ENCODE data around the gene HYKK.
"Not testable (repeated sequence)": the region's sequence is repeated elsewhere in the genome, so short reads cannot be mapped to it uniquely, and the experiment has no call there.

Gene HYKK

DNA sequence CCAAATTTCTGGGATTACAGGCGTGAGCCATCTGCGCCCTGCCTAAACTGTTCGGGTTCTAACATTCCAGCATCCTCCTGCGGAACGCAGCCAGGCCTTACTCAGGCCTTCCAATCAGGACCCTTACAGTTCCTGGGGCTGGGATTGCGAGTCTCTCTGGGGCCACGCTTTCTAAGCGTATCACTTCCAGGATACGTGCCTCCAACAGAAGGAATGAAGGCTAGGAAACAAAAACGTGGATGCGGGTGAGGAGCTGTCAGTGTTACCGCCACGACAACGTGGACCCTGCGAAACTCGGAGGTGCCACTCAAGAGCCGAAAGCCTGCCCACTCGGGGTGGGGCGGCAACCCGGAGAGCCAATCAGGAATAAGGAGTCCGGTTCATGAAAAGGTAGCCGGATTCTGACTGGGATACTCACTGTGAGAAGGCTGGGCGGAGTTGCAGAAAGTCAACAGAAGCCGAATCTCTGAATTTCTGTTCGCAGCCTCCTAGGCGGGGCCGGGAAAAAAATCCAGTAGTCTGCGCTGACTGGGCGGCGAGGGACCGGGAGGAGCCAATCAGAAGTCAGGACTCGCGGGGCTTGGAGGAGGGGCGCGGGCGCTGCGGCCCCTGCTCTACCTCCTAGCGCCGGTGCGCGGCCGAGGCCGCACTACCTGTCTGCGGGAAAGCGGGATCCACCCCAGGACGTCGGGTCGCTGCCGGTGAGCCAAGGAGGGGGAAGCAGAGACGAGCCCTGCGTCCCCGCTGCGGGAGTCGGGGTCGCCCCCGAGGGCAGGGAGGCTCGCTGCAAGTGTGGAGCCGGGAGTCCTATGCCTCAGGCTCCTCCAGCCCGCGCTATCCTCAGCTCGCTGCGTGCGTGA is at the start of gene HYKK:
Gene HYKK (plus strand): TSS at position 607 of the 860 bp plus-strand sequence. CDS start 5,512 bp downstream, outside the sequence.
- in situ Hi-C loops (cut with MboI; ENCODE audit: low sequenced_read_pairs) = no loop called here

DNA sequence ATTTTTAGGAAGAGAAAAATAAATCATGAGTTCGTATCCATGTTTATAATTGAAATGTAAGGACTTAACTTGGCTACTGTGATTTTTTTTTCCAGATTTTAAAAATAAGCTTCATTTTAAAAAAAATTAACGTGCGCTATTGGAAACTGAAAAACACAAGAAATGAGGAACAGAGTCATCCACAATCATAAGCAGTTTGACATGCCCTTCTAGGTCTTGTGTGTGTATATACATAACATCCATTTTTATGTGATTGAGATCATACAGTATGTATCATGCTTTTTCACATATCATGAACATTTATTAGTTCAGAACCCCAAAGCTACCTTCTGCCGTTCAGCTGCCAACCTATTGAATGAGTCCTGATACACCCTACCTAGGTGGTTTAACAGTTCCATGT is 46.6 kb upstream of the HYKK start:
- in situ Hi-C loops (cut with MboI; ENCODE audit: low sequenced_read_pairs) = no loop called here

DNA sequence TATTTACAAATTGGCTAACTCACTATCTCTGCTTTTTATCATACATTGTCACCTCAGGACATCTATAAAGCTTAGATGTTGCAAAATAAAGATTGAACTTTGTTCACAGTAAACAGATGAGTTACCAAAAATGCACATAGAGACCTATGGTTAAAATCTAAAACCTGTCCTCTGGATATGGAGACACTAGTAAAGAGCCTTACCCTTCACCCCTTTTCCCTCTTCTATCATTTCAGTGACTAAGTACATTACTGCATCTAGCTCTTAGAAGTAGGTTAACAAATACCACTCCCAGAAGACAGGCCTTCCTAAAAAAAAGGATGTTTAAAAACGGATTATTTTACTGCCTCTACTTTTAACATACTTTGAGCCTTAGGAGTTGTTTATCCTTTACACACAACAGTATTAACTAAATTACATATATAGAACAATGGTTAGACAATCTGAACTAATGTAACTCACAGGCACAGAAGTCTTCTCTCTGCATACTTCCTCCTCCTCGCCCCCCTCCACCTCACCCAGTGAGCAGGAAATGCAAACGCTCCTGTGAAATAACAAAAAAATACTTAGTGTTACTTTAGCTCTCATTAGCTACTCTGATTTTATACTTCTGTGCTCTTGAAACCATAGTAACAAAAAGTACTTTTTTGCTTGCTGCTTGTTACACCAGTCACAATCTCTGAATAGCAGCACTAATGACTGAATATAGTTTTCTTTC is 46.0 kb upstream of the HYKK start:
- in situ Hi-C loops (cut with MboI; ENCODE audit: low sequenced_read_pairs) = no loop called here

GRCh38 chr15:78469031-78469430 is 38.3 kb upstream of the HYKK start:
- in situ Hi-C loops (cut with MboI; ENCODE audit: low sequenced_read_pairs) = no loop called here

GRCh38 chr15:78477295-78477694 is 30.1 kb upstream of the HYKK start:
- in situ Hi-C loops (cut with MboI; ENCODE audit: low sequenced_read_pairs) = no loop called here

GRCh38 chr15:78479650-78480049 is 27.7 kb upstream of the HYKK start:
- in situ Hi-C loops (cut with MboI; ENCODE audit: low sequenced_read_pairs) = loop anchor here (5.0 kb wide), 1 partner anchor 172 kb away; no protein-coding TSS in a partner anchor

DNA sequence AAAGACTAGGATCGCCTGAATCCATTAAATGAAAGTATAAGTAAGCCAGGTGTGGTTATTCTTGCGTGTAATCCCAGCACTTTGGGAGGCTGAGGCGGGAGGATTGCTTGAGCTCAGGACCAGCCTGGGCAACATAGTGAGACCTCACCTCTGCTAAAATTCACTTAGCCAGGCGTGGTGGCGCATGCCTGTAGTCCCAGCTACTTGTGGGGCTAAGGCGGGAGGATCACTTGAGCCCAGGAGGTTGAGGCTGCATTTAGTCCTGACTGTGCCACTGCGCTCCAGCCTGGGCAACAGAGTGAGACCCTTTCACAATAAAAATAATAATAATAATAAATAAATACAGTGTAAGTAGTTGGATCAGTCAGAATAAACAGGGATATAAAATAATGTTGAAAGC is 25.5 kb upstream of the HYKK start:
- in situ Hi-C loops (cut with MboI; ENCODE audit: low sequenced_read_pairs) = loop anchor here (5.0 kb wide), 1 partner anchor 175 kb away; no protein-coding TSS in a partner anchor

- in situ Hi-C loops (cut with MboI; ENCODE audit: low sequenced_read_pairs) = no loop called here
These were observed 14.5 kb upstream of the HYKK start for GRCh38 chr15:78492872-78493271.

GRCh38 chr15:78501857-78502256 is 5.5 kb upstream of the HYKK start:
- in situ Hi-C loops (cut with MboI; ENCODE audit: low sequenced_read_pairs) = no loop called here

GRCh38 chr15:78502641-78503040 is 4.7 kb upstream of the HYKK start:
- in situ Hi-C loops (cut with MboI; ENCODE audit: low sequenced_read_pairs) = no loop called here

GRCh38 chr15:78507831-78508160 is 419 bp downstream of the HYKK start:
- in situ Hi-C loops (cut with MboI; ENCODE audit: low sequenced_read_pairs) = no loop called here

DNA sequence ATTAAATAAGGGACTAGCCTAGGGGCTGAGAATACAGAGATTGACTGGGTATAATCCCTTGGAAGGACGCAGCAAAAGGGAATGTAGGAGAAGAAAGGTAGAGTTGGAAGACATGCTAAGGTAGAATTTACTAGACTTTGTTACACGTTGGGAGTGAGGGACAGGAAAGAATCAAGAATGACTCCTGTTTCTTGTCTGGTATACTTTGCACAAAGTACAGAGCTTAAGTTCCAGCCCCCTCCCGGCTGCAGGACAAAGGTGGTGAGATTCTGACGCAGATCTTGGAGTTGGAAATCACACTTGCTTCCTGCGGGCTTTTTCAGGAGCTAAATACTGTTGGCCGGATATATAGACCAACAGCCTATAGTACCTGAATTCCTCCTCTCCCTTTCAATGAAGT is 895 bp downstream of the HYKK start:
- in situ Hi-C loops (cut with MboI; ENCODE audit: low sequenced_read_pairs) = no loop called here

DNA sequence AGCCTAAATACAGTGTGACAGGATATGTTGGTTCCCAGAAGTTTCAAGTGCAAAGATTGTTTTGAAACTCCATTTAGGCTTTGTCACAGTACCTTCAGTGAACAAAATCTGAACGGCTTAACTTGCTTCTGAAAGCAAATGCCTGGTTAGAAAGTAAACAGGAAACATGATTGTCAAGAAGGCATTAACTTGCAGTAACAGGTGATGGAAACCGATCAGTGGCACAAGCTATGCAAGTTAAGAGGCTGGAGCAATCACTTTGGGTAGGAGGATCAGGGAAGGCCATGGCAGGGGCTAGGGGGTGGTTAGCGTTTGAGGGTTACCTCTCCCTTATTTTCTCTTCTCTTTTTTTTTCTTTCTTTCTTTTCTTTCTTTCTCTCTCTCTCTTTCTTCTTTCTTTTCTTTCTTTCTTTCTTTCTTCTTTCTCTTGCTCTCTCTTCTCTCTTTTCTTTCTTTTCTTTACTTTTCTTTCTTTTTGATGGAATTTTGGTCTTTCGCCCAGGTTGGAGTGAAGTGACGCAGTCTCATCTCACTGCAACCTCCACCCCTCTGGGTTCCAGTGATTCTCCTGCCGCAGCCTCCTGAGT is 2.4 kb downstream of the HYKK start:
- in situ Hi-C loops (cut with MboI; ENCODE audit: low sequenced_read_pairs) = no loop called here

DNA sequence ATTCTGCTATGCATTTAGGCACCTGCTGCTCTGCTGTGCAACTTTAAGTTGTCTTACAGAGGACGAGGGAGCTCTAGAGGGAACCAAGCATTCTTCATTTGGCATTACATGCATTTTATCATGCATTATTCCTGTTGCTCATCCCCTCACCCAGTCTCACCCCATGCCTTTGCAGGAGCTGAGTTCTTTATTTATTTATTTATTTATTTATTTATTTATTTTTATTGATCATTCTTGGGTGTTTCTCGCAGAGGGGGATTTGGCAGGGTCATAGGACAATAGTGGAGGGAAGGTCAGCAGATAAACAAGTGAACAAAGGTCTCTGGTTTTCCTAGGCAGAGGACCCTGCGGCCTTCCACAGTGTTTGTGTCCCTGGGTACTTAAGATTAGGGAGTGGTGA is 12.7 kb downstream of the HYKK start:
- in situ Hi-C loops (cut with MboI; ENCODE audit: low sequenced_read_pairs) = not testable (repeated sequence)

DNA sequence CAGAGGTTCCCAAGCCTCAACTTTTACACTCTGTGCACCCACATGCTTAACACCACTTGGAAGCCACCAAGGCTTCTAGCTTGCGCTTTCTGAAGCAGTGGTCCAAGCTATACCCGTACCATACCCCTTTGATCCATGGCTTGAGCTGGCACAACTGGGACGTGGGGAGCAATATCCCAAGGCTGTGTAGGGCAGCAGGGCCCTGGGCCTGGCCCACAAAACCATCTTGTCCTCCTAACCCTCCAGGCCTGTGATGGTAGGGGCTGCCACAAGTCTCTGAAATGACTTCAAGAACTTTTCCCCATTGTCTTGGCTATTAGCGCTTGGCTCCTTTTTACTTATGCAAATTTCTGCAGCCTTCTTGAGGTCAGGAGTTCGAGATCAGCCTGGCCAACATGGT is 16.9 kb downstream of the HYKK start:
- in situ Hi-C loops (cut with MboI; ENCODE audit: low sequenced_read_pairs) = no loop called here

- in situ Hi-C loops (cut with MboI; ENCODE audit: low sequenced_read_pairs) = no loop called here
These were observed 19.9 kb downstream of the HYKK start for GRCh38 chr15:78527325-78527724.

- in situ Hi-C loops (cut with MboI; ENCODE audit: low sequenced_read_pairs) = no loop called here
These were observed 26.0 kb downstream of the HYKK start for GRCh38 chr15:78533331-78533730.

GRCh38 chr15:78536134-78536533 is 28.8 kb downstream of the HYKK start:
- in situ Hi-C loops (cut with MboI; ENCODE audit: low sequenced_read_pairs) = no loop called here

DNA sequence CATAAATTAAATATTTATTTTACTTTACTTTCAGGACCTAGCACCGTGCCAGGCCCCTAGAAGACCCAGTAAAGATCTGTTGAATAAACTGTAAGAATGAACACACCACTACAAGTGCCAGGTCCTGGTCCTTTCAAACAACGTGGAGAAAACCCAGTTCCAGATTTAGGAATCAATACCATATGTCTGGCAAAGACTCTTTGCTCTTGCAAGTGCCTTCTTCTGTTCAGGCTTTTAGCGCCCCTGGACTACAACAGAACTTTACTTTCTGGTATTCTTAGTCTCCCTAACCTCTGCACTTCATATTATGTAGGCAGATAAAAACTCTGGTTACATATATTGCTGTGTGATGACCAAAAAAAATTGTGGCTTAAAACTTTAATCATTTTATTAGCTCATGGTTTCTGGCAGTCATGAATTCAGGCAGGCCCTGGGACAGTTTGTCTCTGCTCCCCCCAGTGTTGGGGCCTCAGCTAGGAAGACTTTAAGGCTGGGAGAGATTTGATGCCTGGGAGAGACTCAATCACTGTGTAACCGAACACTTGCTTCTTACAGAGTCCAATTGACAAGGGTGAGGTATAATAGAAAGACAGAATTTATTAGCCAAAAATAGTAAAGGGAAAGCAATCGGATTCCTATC is 30.0 kb downstream of the HYKK start:
- in situ Hi-C loops (cut with MboI; ENCODE audit: low sequenced_read_pairs) = no loop called here

DNA sequence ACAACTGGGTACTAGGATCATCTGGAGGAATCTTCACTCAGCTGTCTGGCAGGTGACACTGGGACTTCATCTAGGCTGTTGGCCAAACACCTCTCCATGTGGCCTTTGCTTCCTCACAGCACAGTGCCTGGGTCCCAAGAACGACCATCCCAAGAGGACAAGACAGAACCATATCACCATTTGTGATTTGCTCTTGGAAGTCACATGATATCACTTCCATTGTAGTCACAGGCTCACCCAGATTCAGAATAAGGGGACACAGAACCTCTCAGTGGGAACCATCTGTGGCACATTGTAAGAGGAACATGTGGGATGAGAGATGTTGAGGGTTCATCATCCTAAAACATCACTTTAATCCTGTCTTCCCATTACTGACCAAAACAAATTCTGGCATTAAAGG is 31.0 kb downstream of the HYKK start:
- in situ Hi-C loops (cut with MboI; ENCODE audit: low sequenced_read_pairs) = no loop called here

GRCh38 chr15:78539464-78540140 is 32.2 kb downstream of the HYKK start:
- in situ Hi-C loops (cut with MboI; ENCODE audit: low sequenced_read_pairs) = not testable (repeated sequence)
